ENCODE results near the gene FKBP15.

Gene FKBP15

DNA sequence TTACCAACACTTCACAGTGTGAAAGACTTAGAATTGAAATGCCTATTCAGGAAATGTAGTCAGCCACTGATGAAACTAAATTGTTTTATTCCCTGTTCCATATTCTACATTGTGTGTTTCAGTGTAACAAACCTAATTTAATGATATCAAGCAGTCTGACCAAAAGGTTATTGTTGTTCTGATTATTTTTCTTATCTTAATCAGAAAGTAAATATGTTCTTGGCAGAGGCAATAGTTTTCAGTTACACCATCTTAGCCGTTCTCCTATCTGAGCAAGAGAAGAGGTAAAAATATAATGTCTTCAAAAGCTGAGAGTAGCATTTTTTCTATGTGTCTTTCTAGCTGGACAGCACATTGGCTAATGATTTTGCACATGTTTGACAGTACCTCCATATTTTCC lies 37.2 kb upstream of the FKBP15 start:
- no peaks in the 10 kb centered on the region for H3K9me3 ChIP-seq (ENCODE audit: insufficient read depth, low read length, severe bottlenecking)
- H4K20me1 ChIP-seq (ENCODE audit: insufficient read depth, low read length): no peaks in the 10 kb centered on the region
- no peaks in the 10 kb centered on the region for H3K4me1 ChIP-seq (ENCODE audit: insufficient read depth, low read length)
- H3K27ac ChIP-seq (ENCODE audit: low read length): no peak overlapping the region
- ATAC-seq (ENCODE audit: insufficient read depth, low read depth) (no peak), DNase-seq (no peak)
- H3K9ac ChIP-seq (ENCODE audit: low read depth, low read length): no peak overlapping the region
- H2AFZ ChIP-seq (ENCODE audit: low read depth, low read length): no peak overlapping the region
- H3K4me2 ChIP-seq (ENCODE audit: insufficient read depth, low read length): no peak overlapping the region
- peaks cover 27% of the 10 kb centered on the region; the same call in 1 of the 2 replicates for H3K36me3 ChIP-seq (ENCODE audit: insufficient read depth, low read length)
- no peak for TF ChIP-seq EZH2 (IDR thresholded peaks at IDR 0.05; ENCODE audit: borderline replicate concordance, low read depth, low read length, severe bottlenecking)
- TF ChIP-seq, protein P1, sequence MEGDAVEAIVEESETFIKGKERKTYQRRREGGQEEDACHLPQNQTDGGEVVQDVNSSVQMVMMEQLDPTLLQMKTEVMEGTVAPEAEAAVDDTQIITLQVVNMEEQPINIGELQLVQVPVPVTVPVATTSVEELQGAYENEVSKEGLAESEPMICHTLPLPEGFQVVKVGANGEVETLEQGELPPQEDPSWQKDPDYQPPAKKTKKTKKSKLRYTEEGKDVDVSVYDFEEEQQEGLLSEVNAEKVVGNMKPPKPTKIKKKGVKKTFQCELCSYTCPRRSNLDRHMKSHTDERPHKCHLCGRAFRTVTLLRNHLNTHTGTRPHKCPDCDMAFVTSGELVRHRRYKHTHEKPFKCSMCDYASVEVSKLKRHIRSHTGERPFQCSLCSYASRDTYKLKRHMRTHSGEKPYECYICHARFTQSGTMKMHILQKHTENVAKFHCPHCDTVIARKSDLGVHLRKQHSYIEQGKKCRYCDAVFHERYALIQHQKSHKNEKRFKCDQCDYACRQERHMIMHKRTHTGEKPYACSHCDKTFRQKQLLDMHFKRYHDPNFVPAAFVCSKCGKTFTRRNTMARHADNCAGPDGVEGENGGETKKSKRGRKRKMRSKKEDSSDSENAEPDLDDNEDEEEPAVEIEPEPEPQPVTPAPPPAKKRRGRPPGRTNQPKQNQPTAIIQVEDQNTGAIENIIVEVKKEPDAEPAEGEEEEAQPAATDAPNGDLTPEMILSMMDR (IDR thresholded peaks at IDR 0.05; ENCODE audit: borderline replicate concordance, extremely low read depth, low read length, poor library complexity, severe bottlenecking): no peak
- H3K27me3 ChIP-seq (ENCODE audit: insufficient read depth, low read length, poor library complexity): no peaks in the 10 kb centered on the region
- H3K79me2 ChIP-seq (ENCODE audit: insufficient read depth, low read length): no peaks in the 10 kb centered on the region
- no peak overlapping the region for H3K4me3 ChIP-seq (ENCODE audit: low read depth in 1 of 2, low read length in 2 of 2)

DNA sequence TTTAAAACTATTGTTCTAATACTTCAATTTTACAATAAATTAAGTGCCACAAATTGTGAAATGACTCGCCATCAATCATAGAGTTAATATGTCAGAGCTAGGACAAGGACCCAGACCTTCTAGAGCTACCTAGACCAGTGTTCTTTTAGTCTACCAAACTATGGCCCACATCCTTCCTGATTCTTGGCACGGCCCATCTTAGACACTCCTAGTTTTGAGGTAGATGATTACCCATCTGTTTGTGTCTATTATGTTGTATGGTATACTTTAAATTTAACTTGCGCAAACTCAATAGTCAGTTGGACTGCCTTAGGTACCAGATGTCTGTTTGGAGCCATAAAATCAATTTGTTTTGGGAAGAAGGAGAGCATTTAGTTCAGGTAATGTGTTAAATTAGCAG lies 36.8 kb upstream of the FKBP15 start:
- no peak overlapping the region for H2AFZ ChIP-seq (ENCODE audit: low read depth, low read length)
- TF ChIP-seq EZH2 (IDR thresholded peaks at IDR 0.05; ENCODE audit: borderline replicate concordance, low read depth, low read length, severe bottlenecking): no peak
- TF ChIP-seq, protein P1 (IDR thresholded peaks at IDR 0.05; ENCODE audit: borderline replicate concordance, extremely low read depth, low read length, poor library complexity, severe bottlenecking): no peak
- no peak overlapping the region for H3K9ac ChIP-seq (ENCODE audit: low read depth, low read length)
- no peak overlapping the region for H3K4me2 ChIP-seq (ENCODE audit: insufficient read depth, low read length)
- H3K4me1 ChIP-seq (ENCODE audit: insufficient read depth, low read length): no peaks in the 10 kb centered on the region
- no peak overlapping the region for H3K27ac ChIP-seq (ENCODE audit: low read length)
- H4K20me1 ChIP-seq (ENCODE audit: insufficient read depth, low read length): no peaks in the 10 kb centered on the region
- no peak overlapping the region for H3K4me3 ChIP-seq (ENCODE audit: low read depth in 1 of 2, low read length in 2 of 2)
- ATAC-seq (ENCODE audit: insufficient read depth, low read depth) (no peak), DNase-seq (no peak)
- H3K36me3 ChIP-seq (ENCODE audit: insufficient read depth, low read length): peaks cover 27% of the 10 kb centered on the region; the same call in 1 of the 2 replicates
- H3K9me3 ChIP-seq (ENCODE audit: insufficient read depth, low read length, severe bottlenecking): no peaks in the 10 kb centered on the region
- no peaks in the 10 kb centered on the region for H3K79me2 ChIP-seq (ENCODE audit: insufficient read depth, low read length)
- no peaks in the 10 kb centered on the region for H3K27me3 ChIP-seq (ENCODE audit: insufficient read depth, low read length, poor library complexity)

DNA sequence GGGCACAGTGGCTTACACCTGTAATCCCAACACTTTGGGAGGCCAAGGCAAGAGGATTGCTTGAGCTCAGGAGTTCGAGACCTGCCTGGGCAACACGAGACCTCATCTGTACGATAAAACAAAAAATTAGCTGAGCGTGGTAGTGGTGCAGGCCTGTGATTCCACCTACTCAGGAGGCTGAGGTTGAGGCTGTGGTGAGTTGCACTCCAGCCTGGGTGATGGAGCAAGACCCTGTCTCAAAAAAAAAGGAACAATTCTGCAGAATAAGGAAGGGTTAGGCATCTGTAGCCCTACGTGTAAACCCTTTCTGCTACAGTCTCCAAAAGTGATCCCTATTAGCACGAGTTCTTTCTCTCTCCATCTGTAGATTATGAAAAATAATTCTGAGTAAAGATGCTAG lies 34.4 kb upstream of the FKBP15 start:
- H3K36me3 ChIP-seq (ENCODE audit: insufficient read depth, low read length): peaks cover 24% of the 10 kb centered on the region; the same call in 1 of the 2 replicates
- no peaks in the 10 kb centered on the region for H3K9me3 ChIP-seq (ENCODE audit: insufficient read depth, low read length, severe bottlenecking)
- no peak overlapping the region for H3K4me3 ChIP-seq (ENCODE audit: low read depth in 1 of 2, low read length in 2 of 2)
- H4K20me1 ChIP-seq (ENCODE audit: insufficient read depth, low read length): no peaks in the 10 kb centered on the region
- H3K4me1 ChIP-seq (ENCODE audit: insufficient read depth, low read length): no peaks in the 10 kb centered on the region
- DNase-seq (no peak), ATAC-seq (ENCODE audit: insufficient read depth, low read depth) (no peak)
- H3K79me2 ChIP-seq (ENCODE audit: insufficient read depth, low read length): no peaks in the 10 kb centered on the region
- H3K4me2 ChIP-seq (ENCODE audit: insufficient read depth, low read length): no peak overlapping the region
- H3K27me3 ChIP-seq (ENCODE audit: insufficient read depth, low read length, poor library complexity): no peaks in the 10 kb centered on the region
- no peak overlapping the region for H3K27ac ChIP-seq (ENCODE audit: low read length)
- no peak overlapping the region for H3K9ac ChIP-seq (ENCODE audit: low read depth, low read length)
- TF ChIP-seq, protein P1 (IDR thresholded peaks at IDR 0.05; ENCODE audit: borderline replicate concordance, extremely low read depth, low read length, poor library complexity, severe bottlenecking): no peak
- no peak for TF ChIP-seq EZH2 (IDR thresholded peaks at IDR 0.05; ENCODE audit: borderline replicate concordance, low read depth, low read length, severe bottlenecking)
- no peak overlapping the region for H2AFZ ChIP-seq (ENCODE audit: low read depth, low read length)

DNA sequence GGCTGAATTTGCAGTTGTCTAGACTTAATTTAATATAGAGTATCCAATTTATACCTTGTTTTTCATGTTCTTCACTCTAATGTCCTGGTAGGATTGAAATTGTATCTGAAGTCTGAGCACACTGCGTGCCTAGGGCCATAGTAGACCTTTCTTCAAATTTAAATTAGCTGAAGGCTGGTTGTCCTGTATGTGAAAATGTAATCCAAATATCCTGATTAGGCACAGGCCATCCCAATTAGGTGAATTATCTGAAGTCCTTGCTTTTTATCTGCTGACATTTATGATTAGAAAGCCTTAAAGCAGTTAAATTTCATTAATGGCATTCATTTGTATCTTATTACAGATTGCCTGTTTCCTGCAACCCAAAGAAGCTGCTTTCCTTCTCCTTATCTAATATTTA lies 33.9 kb upstream of the FKBP15 start:
- no peak overlapping the region for H3K4me3 ChIP-seq (ENCODE audit: low read depth in 1 of 2, low read length in 2 of 2)
- DNase-seq (no peak), ATAC-seq (ENCODE audit: insufficient read depth, low read depth) (no peak)
- no peaks in the 10 kb centered on the region for H3K9me3 ChIP-seq (ENCODE audit: insufficient read depth, low read length, severe bottlenecking)
- H3K9ac ChIP-seq (ENCODE audit: low read depth, low read length): no peak overlapping the region
- no peak overlapping the region for H3K27ac ChIP-seq (ENCODE audit: low read length)
- no peaks in the 10 kb centered on the region for H3K27me3 ChIP-seq (ENCODE audit: insufficient read depth, low read length, poor library complexity)
- TF ChIP-seq EZH2 (IDR thresholded peaks at IDR 0.05; ENCODE audit: borderline replicate concordance, low read depth, low read length, severe bottlenecking): no peak
- TF ChIP-seq, protein P1 (IDR thresholded peaks at IDR 0.05; ENCODE audit: borderline replicate concordance, extremely low read depth, low read length, poor library complexity, severe bottlenecking): no peak
- no peaks in the 10 kb centered on the region for H4K20me1 ChIP-seq (ENCODE audit: insufficient read depth, low read length)
- no peak overlapping the region for H3K4me2 ChIP-seq (ENCODE audit: insufficient read depth, low read length)
- H2AFZ ChIP-seq (ENCODE audit: low read depth, low read length): no peak overlapping the region
- no peaks in the 10 kb centered on the region for H3K4me1 ChIP-seq (ENCODE audit: insufficient read depth, low read length)
- H3K79me2 ChIP-seq (ENCODE audit: insufficient read depth, low read length): no peaks in the 10 kb centered on the region
- H3K36me3 ChIP-seq (ENCODE audit: insufficient read depth, low read length): peaks cover 20% of the 10 kb centered on the region; the same call in 1 of the 2 replicates

Data from DND-41 (cell line).